Aorta (tissue), 5 donors: ENCODE measurements around the gene SLC6A3. TPM values are rescaled to one million over a fixed set of nuclear protein-coding genes. Genes with fewer than 3 reads are reported as not detected.

Experiments
- ATAC-seq: fragments of 200-7000 bp; cut with Tn5 transposase; one replicate; pipeline ENCODE4 v1.9.1; 2022; ENCODE audit warnings: moderate library complexity; ENCODE audit not compliant: low FRiP score
- DNase-seq, 2 donors: peaks; one replicate each; pipeline ENCODE4 v3.0.0-alpha.2; 2020
- H3K27ac ChIP-seq, 2 donors: one replicate each; pipeline ENCODE4 v1.5.1; 2013; ENCODE audit warnings: low read length in 2 of 2, mild to moderate bottlenecking in 2 of 2, moderate library complexity in 2 of 2, control low read depth in 1 of 2, inconsistent platforms in 1 of 2, low read depth in 1 of 2
- H3K27me3 ChIP-seq, 2 donors: one replicate each; pipeline ENCODE4 v1.6.1; 2013; ENCODE audit warnings: control low read depth in 1 of 2, low read length in 1 of 2, mild to moderate bottlenecking in 1 of 2, moderate library complexity in 1 of 2; ENCODE audit not compliant: insufficient read depth in 2 of 2, control insufficient read depth in 1 of 2
- H3K36me3 ChIP-seq, 2 donors: one replicate each; pipeline ENCODE4 v1.6.1; 2013; ENCODE audit warnings: control low read depth in 1 of 2, low read length in 1 of 2, mild to moderate bottlenecking in 1 of 2; ENCODE audit not compliant: insufficient read depth in 2 of 2, control insufficient read depth in 1 of 2
- H3K4me1 ChIP-seq, 2 donors: one replicate each; pipeline ENCODE4 v1.6.1; 2013; ENCODE audit warnings: low read length in 2 of 2, control low read depth in 1 of 2, mild to moderate bottlenecking in 1 of 2, moderate library complexity in 1 of 2; ENCODE audit not compliant: insufficient read depth in 2 of 2, control insufficient read depth in 1 of 2
- H3K4me3 ChIP-seq, 2 donors: one replicate each; pipeline ENCODE4 v1.5.1; 2013; ENCODE audit warnings: low read length in 2 of 2, control low read depth in 1 of 2, mild to moderate bottlenecking in 1 of 2
- H3K9me3 ChIP-seq: one replicate; pipeline ENCODE4 v1.6.1; 2013; ENCODE audit warnings: mild to moderate bottlenecking, low read length; ENCODE audit not compliant: control insufficient read depth
- WGBS, 2 donors: extraction: QIAGEN DNeasy Blood & Tissue Kit; methylation state at CpG; one replicate each; pipeline ENCODE4 v1.1.7; 2013; 5-methylcytosine and 5-hydroxymethylcytosine counted together
- intact Hi-C, 2 donors: fragments of 100-400 bp; cut with DNase I; formaldehyde crosslinking; loops; one replicate each; pipeline versions ENCODE4 v1.14.2 to v1.15.0; 2022
- polyA plus RNA-seq, 2 donors: library from polyadenylated mRNA; stranded (reverse); fragments of 200-250 nt; gene quantifications; one replicate each; pipeline ENCODE4 v1.2.3, GENCODE V29; 2013
- total RNA-seq, 2 donors: library from RNA; stranded (reverse); fragmentation: NEBNext Ultra II Directional; extraction: Animal tissue kit (Norgen Biotek cat#: 25700); gene quantifications; one replicate each; pipeline ENCODE4 v1.2.1, GENCODE V29; 2021
- donor health status: healthy with polysubstance abuse.
- donor health status: Bipolar disorder and iron deficiency.
- donor health status: DM: no; HTN: no; CAD: no.
- donor health status: DM: no; HTN: no; CAD: no.
- donor health status: DM: yes; HTN: yes; CAD: no.

The SLC6A3 gene
- total and polyA plus RNA-seq, 4 donors: 0.23 to 0.56 (median 0.30) TPM; not detected in 1

- Histone ChIP-seq H3K36me3 (no peaks in the 10 kb centered on the region), H3K27me3 (no peaks in the 10 kb centered on the region), H3K4me3 (no peak overlapping the region), H3K27ac (no peak overlapping the region), H3K4me1 (no peaks in the 10 kb centered on the region), H3K9me3 (peaks cover 5% of the 10 kb centered on the region)
- WGBS, 2 donors: 85% methylated on average over 32 of the region's 32 CpGs
- ATAC-seq (no peak), DNase-seq (no peak)
- intact Hi-C loops: no loop called here
These were observed 50.1 kb downstream of the SLC6A3 start for GRCh38 chr5:1394881-1395860.

GRCh38 chr5:1393571-1394501 is 51.4 kb downstream of the SLC6A3 start:
- intact Hi-C loops: no loop called here
- H3K27me3 ChIP-seq: no peaks in the 10 kb centered on the region
- ATAC-seq (no peak), DNase-seq (no peak)
- no peak overlapping the region for H3K27ac ChIP-seq
- no peak overlapping the region for H3K4me3 ChIP-seq
- no peaks in the 10 kb centered on the region for H3K9me3 ChIP-seq
- WGBS, 2 donors: 57 to 60% methylated on average over 36 of the region's 36 CpGs
- no peaks in the 10 kb centered on the region for H3K4me1 ChIP-seq
- no peaks in the 10 kb centered on the region for H3K36me3 ChIP-seq

GRCh38 chr5:1392801-1393565 is 52.3 kb downstream of the SLC6A3 start:
- intact Hi-C loops: no loop called here
- ATAC-seq: no peak

GRCh38 chr5:1392261-1392660 is 53.0 kb downstream of the SLC6A3 start:
- H3K4me3 ChIP-seq: no peak overlapping the region
- H3K27me3 ChIP-seq: no peaks in the 10 kb centered on the region
- ATAC-seq: no peak
- no peaks in the 10 kb centered on the region for H3K4me1 ChIP-seq
- H3K36me3 ChIP-seq: no peaks in the 10 kb centered on the region
- WGBS, 2 donors: 72 to 80% methylated on average over 11 of the region's 11 CpGs
- DNase-seq: no peak
- H3K9me3 ChIP-seq: no peaks in the 10 kb centered on the region
- intact Hi-C loops: no loop called here
- no peak overlapping the region for H3K27ac ChIP-seq

More at GRCh38 chr5:1392801-1393565, 52.3 kb downstream of the SLC6A3 start:
- 60 to 64% methylated on average over 22 of the region's 22 CpGs for WGBS, 2 donors
- no peak for DNase-seq
- no peak overlapping the region for H3K4me3 ChIP-seq
- no peaks in the 10 kb centered on the region for H3K36me3 ChIP-seq
- no peaks in the 10 kb centered on the region for H3K4me1 ChIP-seq
- H3K9me3 ChIP-seq: no peaks in the 10 kb centered on the region
- no peaks in the 10 kb centered on the region for H3K27me3 ChIP-seq
- H3K27ac ChIP-seq: no peak overlapping the region

- H3K27ac ChIP-seq: no peak overlapping the region
- no peaks in the 10 kb centered on the region for H3K9me3 ChIP-seq
- DNase-seq: peak in 1 of 2 donors; percentile 71
- no peaks in the 10 kb centered on the region for H3K27me3 ChIP-seq
- 72 to 73% methylated on average over 11 of the region's 11 CpGs for WGBS, 2 donors
- no peaks in the 10 kb centered on the region for H3K36me3 ChIP-seq
- no peak for ATAC-seq
- no peak overlapping the region for H3K4me3 ChIP-seq
- H3K4me1 ChIP-seq: no peaks in the 10 kb centered on the region
- intact Hi-C loops: no loop called here
These were observed 53.5 kb downstream of the SLC6A3 start for GRCh38 chr5:1391691-1392090.

- no peaks in the 10 kb centered on the region for H3K36me3 ChIP-seq
- no peaks in the 10 kb centered on the region for H3K27me3 ChIP-seq
- H3K4me1 ChIP-seq: no peaks in the 10 kb centered on the region
- no peak overlapping the region for H3K27ac ChIP-seq
- no peaks in the 10 kb centered on the region for H3K9me3 ChIP-seq
- intact Hi-C loops: no loop called here
- DNase-seq: peak in 1 of 2 donors; percentile 54
- WGBS, 2 donors: 77 to 80% methylated on average over 21 of the region's 21 CpGs
- ATAC-seq: no peak
- H3K4me3 ChIP-seq: no peak overlapping the region
These were observed 54.2 kb downstream of the SLC6A3 start for GRCh38 chr5:1390861-1391600.

GRCh38 chr5:1390333-1390732 is 54.9 kb downstream of the SLC6A3 start:
- intact Hi-C loops: no loop called here
- Histone ChIP-seq H3K27ac (no peak overlapping the region), H3K36me3 (no peaks in the 10 kb centered on the region), H3K27me3 (no peaks in the 10 kb centered on the region), H3K4me1 (no peaks in the 10 kb centered on the region), H3K9me3 (no peaks in the 10 kb centered on the region), H3K4me3 (no peak overlapping the region)
- ATAC-seq (no peak), DNase-seq (no peak)
- 74% methylated on average over 7 of the region's 7 CpGs for WGBS, 2 donors
